SK-N-SH (cell line): Measurements from ENCODE around the gene EME2. TPM values are rescaled to one million over a fixed set of nuclear protein-coding genes. Genes with fewer than 3 reads are reported as not detected.

ENCODE experiments used
- CTCF ChIA-PET: fragments of 300-600, 350-600 bp; formaldehyde crosslinking; extraction: SDS; loops from one replicate; lab custom pipeline; 2021; lab: Yijun Ruan, JAX
- POLR2A ChIA-PET: fragments of 350-600 bp; sonication (Branson Sonifier 250); formaldehyde crosslinking; extraction: SDS; loops from one replicate; lab custom pipeline; 2020; ENCODE audit warnings: antibody characterized with exemption, inconsistent platforms; lab: Yijun Ruan, JAX
- DNase-seq: peaks from one replicate; pipeline ENCODE4 v3.0.0; 2012
- H2AFZ ChIP-seq: fragments of 200-600 bp; sonication (generic); 2 replicates; pipeline ENCODE4 v1.8.1; 2016; ENCODE audit warnings: antibody characterized with exemption, mild to moderate bottlenecking, low read depth
- H3F3A ChIP-seq: fragments of 200-600 bp; sonication (generic); replicated peaks from 2 replicates; pipeline ENCODE3; 2016; ENCODE audit warnings: antibody characterized with exemption, mild to moderate bottlenecking; ENCODE audit not compliant: insufficient read depth
- H3K27ac ChIP-seq, 2 experiments: fragments of 200-500 bp in 1 of 2; fragments of 200-600 bp in 1 of 2; sonication (Bioruptor generic) in 1 of 2; sonication (generic), shearing (Covaris generic) in 1 of 2; 2 replicates each; pipeline versions ENCODE4 v1.5.1 to v1.6.1; 2014 to 2016; ENCODE audit warnings: low read depth in 2 of 2, inconsistent platforms in 1 of 2, low read length in 1 of 2, mild to moderate bottlenecking in 1 of 2, mixed read lengths in 1 of 2
- H3K27me3 ChIP-seq: fragments of 200-600 bp; sonication (generic), shearing (Covaris generic); 2 replicates; pipeline ENCODE4 v1.6.1; 2016; ENCODE audit warnings: mixed run types; ENCODE audit not compliant: insufficient read depth
- H3K36me3 ChIP-seq, 2 experiments: fragments of 200-500 bp in 1 of 2; fragments of 200-600 bp in 1 of 2; sonication (Bioruptor generic) in 1 of 2; sonication (generic) in 1 of 2; replicated peaks in 1 of 2; 2 replicates each; pipeline versions ENCODE3 to v1.5.1; 2014 to 2016; ENCODE audit warnings: low read length in 1 of 2, mild to moderate bottlenecking in 1 of 2; ENCODE audit not compliant: insufficient read depth in 2 of 2, control insufficient read depth in 1 of 2
- H3K4me1 ChIP-seq, 2 experiments: fragments of 200-500 bp in 1 of 2; fragments of 200-600 bp in 1 of 2; sonication (Bioruptor generic) in 1 of 2; sonication (generic), shearing (Covaris generic) in 1 of 2; 2 replicates each; pipeline versions ENCODE4 v1.5.1 to v1.6.1; 2014 to 2016; ENCODE audit warnings: low read depth in 1 of 2, low read length in 1 of 2, mixed run types in 1 of 2; ENCODE audit not compliant: insufficient read depth in 2 of 2, control insufficient read depth in 1 of 2
- H3K4me2 ChIP-seq: fragments of 200-600 bp; sonication (generic), shearing (Covaris generic); 2 replicates; pipeline ENCODE4 v1.6.1; 2017; ENCODE audit warnings: mixed run types
- H3K4me3 ChIP-seq, 2 experiments: fragments of 200-500 bp in 1 of 2; fragments of 200-600 bp in 1 of 2; sonication (Bioruptor generic) in 1 of 2; sonication (generic), shearing (Covaris generic) in 1 of 2; 2 replicates each; pipeline versions ENCODE4 v1.5.1 to v1.8.1; 2014 to 2016; ENCODE audit warnings: low read depth in 2 of 2, inconsistent platforms in 1 of 2, low read length in 1 of 2, mild to moderate bottlenecking in 1 of 2, mixed read lengths in 1 of 2, moderate library complexity in 1 of 2
- H3K79me2 ChIP-seq: fragments of 200-600 bp; sonication (generic); 2 replicates; pipeline ENCODE4 v1.8.1; 2017; ENCODE audit warnings: mild to moderate bottlenecking; ENCODE audit not compliant: insufficient read depth
- H3K9ac ChIP-seq: fragments of 200-600 bp; sonication (generic); 2 replicates; pipeline ENCODE4 v1.6.1; 2017; ENCODE audit warnings: mixed run types
- H3K9me2 ChIP-seq: fragments of 200-600 bp; sonication (generic); 2 replicates; pipeline ENCODE4 v1.6.1; 2017; ENCODE audit warnings: mixed run types
- H3K9me3 ChIP-seq: fragments of 200-600 bp; sonication (generic); 2 replicates; pipeline ENCODE4 v1.6.1; 2017; ENCODE audit warnings: mixed run types, mild to moderate bottlenecking, moderate library complexity
- H4K20me1 ChIP-seq: fragments of 200-600 bp; sonication (generic); 2 replicates; pipeline ENCODE4 v1.6.1; 2017; ENCODE audit warnings: mild to moderate bottlenecking, mixed run types; ENCODE audit not compliant: insufficient read depth
- ELF1 ChIP-seq: IDR thresholded peaks from 2 replicates; pipeline ENCODE4 v1.4.0; 2012
- EZH2phosphoT487 ChIP-seq: fragments of 200-600 bp; sonication (generic); IDR thresholded peaks from 2 replicates; pipeline ENCODE4 v1.6.1; 2017; ENCODE audit warnings: low read depth, mixed run types, mild to moderate bottlenecking, antibody characterized with exemption, moderate library complexity, borderline replicate concordance
- FOXM1 ChIP-seq: IDR thresholded peaks from 2 replicates; pipeline ENCODE4 v1.4.0; 2012; ENCODE audit warnings: low read depth, mild to moderate bottlenecking
- GATA2 ChIP-seq: sonication (generic); formaldehyde crosslinking; IDR thresholded peaks from 2 replicates; pipeline ENCODE4 v1.5.0; 2020; ENCODE audit warnings: mild to moderate bottlenecking, missing genetic modification reagents
- JUND ChIP-seq: IDR thresholded peaks from 2 replicates; pipeline ENCODE4 v1.4.0; 2012
- MAX ChIP-seq: IDR thresholded peaks from 2 replicates; pipeline ENCODE4 v1.4.0; 2012; ENCODE audit warnings: low read depth
- NFIC ChIP-seq: IDR thresholded peaks from 2 replicates; pipeline ENCODE4 v1.4.0; 2012; ENCODE audit warnings: borderline replicate concordance
- NRF1 ChIP-seq: IDR thresholded peaks from 2 replicates; pipeline ENCODE4 v1.6.1; 2012; ENCODE audit warnings: low read depth, mild to moderate bottlenecking, low read length
- PBX3 ChIP-seq: IDR thresholded peaks from 2 replicates; pipeline ENCODE4; 2012
- POLR2AphosphoS5 ChIP-seq: IDR thresholded peaks from 2 replicates; pipeline ENCODE4 v1.6.1; 2012; ENCODE audit warnings: low read depth, low read length
- RAD21 ChIP-seq: IDR thresholded peaks from 2 replicates; pipeline ENCODE4 v1.6.1; 2012; ENCODE audit warnings: mild to moderate bottlenecking, low read length
- RCOR1 ChIP-seq: fragments of 150-350 bp; IDR thresholded peaks from 2 replicates; pipeline ENCODE4 v1.6.1; 2017; ENCODE audit warnings: antibody characterized with exemption, low read length
- RFX5 ChIP-seq: IDR thresholded peaks from 2 replicates; pipeline ENCODE4 v1.6.1; 2012; ENCODE audit warnings: mild to moderate bottlenecking, improper control_type of control experiment, low read length
- SIN3A ChIP-seq: IDR thresholded peaks from 2 replicates; pipeline ENCODE4 v1.6.1; 2012; ENCODE audit warnings: low read depth, mild to moderate bottlenecking, low read length, moderate library complexity, borderline replicate concordance
- SMC3 ChIP-seq: IDR thresholded peaks from 2 replicates; pipeline ENCODE4 v1.6.1; 2012; ENCODE audit warnings: low read depth, low read length, improper control_type of control experiment
- USF1 ChIP-seq: IDR thresholded peaks from 2 replicates; pipeline ENCODE4 v1.4.0; 2012; ENCODE audit warnings: low read depth, borderline replicate concordance
- WGBS: methylation state at CpG from one replicate; pipeline ENCODE4 v1.1.6; 2017; ENCODE audit warnings: low lambda C conversion rate; 5-methylcytosine and 5-hydroxymethylcytosine counted together
- polyA plus RNA-seq, 3 experiments: library from polyadenylated mRNA; depleted of rRNA; stranded (reverse); fragments of >200 nt; gene quantifications; 2 replicates each; pipeline ENCODE4 v1.2.3, GENCODE V29; 2012

EME2 gene
- polyA plus RNA-seq, 1 of the 3 experiments (the other 2 are of a cell fraction), result 10.1 TPM

- peaks cover 7% of the 10 kb centered on the region for H3F3A ChIP-seq
- peaks cover 0 to 18% of the 10 kb centered on the region in 2 experiments for H3K36me3 ChIP-seq
- no peaks in the 10 kb centered on the region for H3K27me3 ChIP-seq
- no peak overlapping the region for H3K4me3 ChIP-seq
- H4K20me1 ChIP-seq, result no peaks in the 10 kb centered on the region
- ChIA-PET POLR2A (no interaction called here), CTCF (no interaction called here)
- TF ChIP-seq NRF1 (no peak), POLR2AphosphoS5 (no peak)
- no peak overlapping the region for H3K4me2 ChIP-seq
- WGBS, result 88% methylated on average over 4 of the region's 9 CpGs
- no peaks in the 10 kb centered on the region for H3K9me2 ChIP-seq
- DNase-seq, result no peak
- no peak overlapping the region for H3K27ac ChIP-seq
- H2AFZ ChIP-seq, result no peak overlapping the region
- H3K9me3 ChIP-seq, result no peaks in the 10 kb centered on the region
- peaks cover 4% of the 10 kb centered on the region; the same call in 1 of the 2 replicates for H3K79me2 ChIP-seq
- H3K9ac ChIP-seq, result no peak overlapping the region
- no peaks in the 10 kb centered on the region for H3K4me1 ChIP-seq
Measured at GRCh38 chr16:1817276-1817589, 44.6 kb downstream of the EME2 start.

- CTCF ChIA-PET, result no interaction called here
- 98% methylated on average over 12 of the region's 17 CpGs for WGBS
Measured at GRCh38 chr16:1817716-1818115, 45.1 kb downstream of the EME2 start.

More at GRCh38 chr16:1817716-1818115, 45.1 kb downstream of the EME2 start:
- no peaks in the 10 kb centered on the region for H4K20me1 ChIP-seq
- H3K79me2 ChIP-seq, result no peaks in the 10 kb centered on the region
- peaks cover 0 to 18% of the 10 kb centered on the region in 2 experiments for H3K36me3 ChIP-seq
- H2AFZ ChIP-seq, result no peak overlapping the region
- H3K27ac ChIP-seq, result no peak overlapping the region
- H3K4me2 ChIP-seq, result no peak overlapping the region
- no peaks in the 10 kb centered on the region for H3K9me3 ChIP-seq
- no peak overlapping the region for H3K9ac ChIP-seq
- TF ChIP-seq USF1 (no peak), FOXM1 (no peak), RFX5 (no peak), EZH2phosphoT487 (no peak), SIN3A (no peak), GATA2 (CRISPR knock-in tag) (no peak), RAD21 (no peak), JUND (no peak), RCOR1 (no peak), SMC3 (no peak), PBX3 (no peak), MAX (no peak), ELF1 (no peak), NFIC (no peak)
- TF ChIP-seq, all 33 proteins: peak for 0
- no peaks in the 10 kb centered on the region for H3K27me3 ChIP-seq
- H3K4me1 ChIP-seq, result no peaks in the 10 kb centered on the region
- H3F3A ChIP-seq, result peaks cover 7% of the 10 kb centered on the region
- POLR2A ChIA-PET, result no interaction called here
- H3K9me2 ChIP-seq, result no peaks in the 10 kb centered on the region
- no peak for DNase-seq
- H3K4me3 ChIP-seq, result no peak overlapping the region
